BLaER1 treated with 17β-estradiol and CSF1 and Interleukin-3, amounts not matched to agents 10 nM and 100 nM (cell line): Measurements from ENCODE around the gene ZNF724.
"Not testable (repeated sequence)": the region's sequence is repeated elsewhere in the genome, so short reads cannot be mapped to it uniquely, and the experiment has no call there.

Experiments
- H3K27ac ChIP-seq, 11 experiments: shearing (Covaris generic); formaldehyde crosslinking; 2 replicates each; pipeline ENCODE4 v1.8.1; 2022
- H3K27me3 ChIP-seq, 11 experiments: shearing (Covaris generic); formaldehyde crosslinking; 2 replicates each; pipeline ENCODE4 v1.8.1; 2022
- H3K36me3 ChIP-seq, 11 experiments: shearing (Covaris generic); formaldehyde crosslinking; 2 replicates each; pipeline ENCODE4 v1.8.1; 2022
- H3K4me1 ChIP-seq, 10 experiments: shearing (Covaris generic); formaldehyde crosslinking; 2 replicates each; pipeline ENCODE4 v1.8.1; 2022
- H3K4me2 ChIP-seq, 11 experiments: shearing (Covaris generic); formaldehyde crosslinking; 2 replicates each; pipeline ENCODE4 v1.8.1; 2022
- H3K4me3 ChIP-seq, 10 experiments: shearing (Covaris generic); formaldehyde crosslinking; 2 replicates each; pipeline ENCODE4 v1.8.1; 2022
- H3K9ac ChIP-seq, 11 experiments: shearing (Covaris generic); formaldehyde crosslinking; 2 replicates each; pipeline ENCODE4 v1.8.1; 2022
- H3K9me3 ChIP-seq, 11 experiments: shearing (Covaris generic); formaldehyde crosslinking; replicated peaks in 1 of 11; 2 replicates each; pipeline ENCODE4 v1.8.1; 2022
- H4K20me1 ChIP-seq, 11 experiments: shearing (Covaris generic); formaldehyde crosslinking; 2 replicates each; pipeline ENCODE4 v1.8.1; 2022
- Cebpa-rat ChIP-seq, 11 experiments: shearing (Covaris generic); IDR thresholded peaks; 2 replicates each; pipeline ENCODE4 v1.8.1; 2022

The ZNF724 gene

DNA sequence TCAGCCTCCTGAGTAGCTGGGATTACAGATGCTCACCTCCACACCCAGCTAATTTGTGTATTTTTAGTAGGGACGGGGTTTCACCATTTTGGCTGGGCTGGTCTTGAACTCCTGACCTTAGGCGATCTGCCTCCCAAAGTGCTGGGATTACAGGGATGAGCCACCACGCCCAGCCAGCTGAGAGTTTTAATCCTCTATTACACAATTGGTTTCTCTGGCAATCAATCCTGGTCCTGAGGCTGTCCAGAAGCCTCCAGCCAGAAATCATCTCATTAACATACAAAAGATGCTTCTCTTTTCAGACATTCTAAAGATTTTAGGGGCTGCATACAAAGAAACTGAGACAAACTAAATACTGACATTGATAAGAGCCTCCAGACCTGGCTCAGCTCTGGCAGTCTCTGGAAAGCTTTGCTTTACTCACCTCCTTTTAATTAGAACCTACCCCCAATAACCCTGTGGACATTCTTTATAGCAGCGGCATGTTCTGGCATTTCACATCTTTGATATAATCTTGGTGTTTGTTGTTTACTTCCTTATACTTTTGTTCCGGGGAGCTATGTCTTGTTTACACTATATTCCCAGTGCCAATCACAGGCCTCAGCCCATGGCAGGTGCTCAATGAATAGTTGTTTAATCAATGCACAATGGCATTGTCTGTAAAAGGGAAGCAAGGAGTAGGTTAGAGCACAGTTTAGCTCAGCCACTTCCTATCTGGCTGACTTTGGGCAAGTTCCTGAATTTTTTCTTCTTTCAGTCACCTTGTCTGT, 4.1 kb upstream of the ZNF724 start:
- Histone ChIP-seq H3K9me3 (peaks cover 0 to 2% (median under 1%) of the 10 kb centered on the region in 11 experiments; a peak in 6 of 22 replicates), H3K4me3 (no peak overlapping the region), H3K9ac (no peak overlapping the region), H3K4me2 (peak overlapping the region in 1 of 11 experiments; percentile 5; a peak in 1 of 22 replicates), H3K27ac (no peak overlapping the region), H3K4me1 (peaks cover 0 to 21% (median 7%) of the 10 kb centered on the region in 10 experiments; a peak in 13 of 20 replicates), H4K20me1 (no peaks in the 10 kb centered on the region), H3K27me3 (no peaks in the 10 kb centered on the region), H3K36me3 (peaks cover 11 to 44% (median 28%) of the 10 kb centered on the region in 11 experiments; a peak in 21 of 22 replicates)
- no peak for TF ChIP-seq Cebpa-rat (IDR thresholded peaks at IDR 0.05)

DNA sequence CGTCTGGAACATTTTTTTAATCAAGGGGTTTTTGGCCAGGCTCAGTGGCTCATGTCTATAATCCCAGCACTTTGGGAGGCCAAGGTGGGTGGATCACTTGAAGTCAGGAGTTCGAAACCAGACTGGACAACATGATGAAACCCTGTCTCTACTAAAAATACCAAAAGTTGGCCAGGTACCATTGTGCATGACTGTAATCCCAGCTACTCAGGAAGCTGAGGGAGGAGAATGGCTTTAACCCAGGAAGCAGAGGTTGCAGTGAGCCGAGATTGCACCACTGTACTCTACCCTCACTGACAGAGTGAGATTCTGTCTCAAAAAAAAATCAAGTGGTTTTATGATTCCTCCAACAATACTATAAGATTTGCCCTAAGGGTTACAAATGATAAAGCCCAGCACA, 3.1 kb upstream of the ZNF724 start:
- H3K4me3 ChIP-seq, H4K20me1 ChIP-seq, H3K27me3 ChIP-seq, H3K27ac ChIP-seq, H3K9ac ChIP-seq: not testable (repeated sequence)
- H3K9me3 ChIP-seq, result peaks cover under 1 to 12% (median 11%) of the 10 kb centered on the region in 11 experiments; a peak in 19 of 22 replicates
- peaks cover under 1 to 43% (median 22%) of the 10 kb centered on the region in 11 experiments; a peak in 17 of 22 replicates for H3K36me3 ChIP-seq
- peak overlapping the region in 1 of 11 experiments; percentile 44; a peak in 4 of 22 replicates for H3K4me2 ChIP-seq
- peaks cover 0 to 30% (median 12%) of the 10 kb centered on the region in 10 experiments; a peak in 14 of 20 replicates for H3K4me1 ChIP-seq

- Histone ChIP-seq H3K9ac (no peak overlapping the region), H3K4me1 (no peaks in the 10 kb centered on the region), H3K9me3 (peaks cover 100% of the 10 kb centered on the region in 11 experiments), H3K27ac (no peak overlapping the region), H3K4me3 (peak overlapping the region in 3 of 10 experiments; percentile 12 to 40 (median 31); a peak in 4 of 20 replicates), H3K36me3 (peaks cover 98 to 100% (median 100%) of the 10 kb centered on the region in 11 experiments), H3K27me3 (no peaks in the 10 kb centered on the region), H3K4me2 (no peak overlapping the region), H4K20me1 (no peaks in the 10 kb centered on the region)
- no peak for TF ChIP-seq Cebpa-rat (IDR thresholded peaks at IDR 0.05)
Observed at GRCh38 chr19:23241419-23241818, 8.8 kb downstream of the ZNF724 start.

DNA sequence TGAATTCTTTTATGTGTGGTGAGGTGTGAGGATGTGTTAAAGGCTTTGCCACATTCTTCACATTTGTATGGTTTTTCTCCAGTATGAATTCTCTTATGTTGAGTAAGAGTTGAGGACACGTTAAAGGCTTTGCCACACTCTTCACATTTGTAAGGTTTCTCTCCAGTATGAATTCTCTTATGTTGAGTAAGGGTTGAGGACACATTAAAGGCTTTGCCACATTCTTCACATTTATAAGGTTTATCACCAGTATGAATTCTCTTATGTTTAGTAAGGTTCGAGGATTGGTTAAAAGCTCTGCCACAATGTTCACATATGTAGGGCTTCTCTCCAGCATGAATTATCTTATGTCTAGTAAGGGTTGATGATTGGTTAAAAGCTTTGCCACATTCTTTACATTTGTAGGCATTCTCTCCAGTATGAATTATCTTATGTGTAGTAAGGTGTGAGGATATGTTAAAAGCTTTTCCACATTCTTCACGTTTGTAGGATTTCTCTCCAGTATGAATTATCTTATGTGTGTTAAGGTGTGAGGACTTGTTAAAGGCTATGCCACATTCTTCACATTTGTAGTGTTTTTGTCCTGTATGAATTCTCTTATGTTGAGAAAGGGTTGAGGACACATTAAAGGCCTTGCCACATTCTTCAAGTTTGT, 27.1 kb downstream of the ZNF724 start:
- H3K9ac ChIP-seq, result no peak overlapping the region
- no peaks in the 10 kb centered on the region for H4K20me1 ChIP-seq
- H3K27me3 ChIP-seq, result no peaks in the 10 kb centered on the region; a peak in 1 of 22 replicates
- H3K9me3 ChIP-seq, result peaks cover 100% of the 10 kb centered on the region in 11 experiments
- H3K4me2 ChIP-seq, result no peak overlapping the region
- TF ChIP-seq Cebpa-rat (IDR thresholded peaks at IDR 0.05), result no peak
- H3K36me3 ChIP-seq, result peaks cover 86 to 100% (median 99%) of the 10 kb centered on the region in 11 experiments
- peak overlapping the region; percentile 16 to 51 (median 42); a peak in 17 of 20 replicates for H3K4me3 ChIP-seq
- H3K27ac ChIP-seq, result no peak overlapping the region
- no peaks in the 10 kb centered on the region for H3K4me1 ChIP-seq

DNA sequence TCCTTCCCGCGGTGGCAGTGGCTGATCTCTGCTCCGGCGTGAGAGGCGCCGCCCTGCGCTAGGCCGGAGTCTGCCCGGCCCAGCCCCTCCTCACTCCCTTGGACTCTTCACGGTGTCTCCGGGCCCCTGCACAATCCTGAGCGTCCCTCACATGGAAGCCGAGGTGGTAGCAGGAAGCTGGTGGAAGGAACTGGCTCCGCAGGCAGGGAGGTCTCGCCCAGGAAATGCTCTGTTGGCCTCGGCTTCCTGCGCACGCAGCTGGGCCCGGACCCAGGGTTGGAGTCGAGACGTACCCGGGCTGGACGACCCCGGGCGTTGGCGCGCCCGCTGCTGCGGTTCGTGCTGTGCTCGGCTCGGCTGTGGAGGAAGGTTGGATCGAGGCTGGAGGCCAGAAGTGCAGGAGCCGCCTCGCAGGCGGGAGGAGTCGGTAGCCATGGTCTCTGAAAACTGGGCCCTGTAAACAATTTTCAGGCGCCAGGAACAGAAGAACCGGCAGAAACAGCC, 46.3 kb downstream of the ZNF724 start:
- H3K9ac ChIP-seq, result no peak overlapping the region
- TF ChIP-seq Cebpa-rat (IDR thresholded peaks at IDR 0.05), result no peak

DNA sequence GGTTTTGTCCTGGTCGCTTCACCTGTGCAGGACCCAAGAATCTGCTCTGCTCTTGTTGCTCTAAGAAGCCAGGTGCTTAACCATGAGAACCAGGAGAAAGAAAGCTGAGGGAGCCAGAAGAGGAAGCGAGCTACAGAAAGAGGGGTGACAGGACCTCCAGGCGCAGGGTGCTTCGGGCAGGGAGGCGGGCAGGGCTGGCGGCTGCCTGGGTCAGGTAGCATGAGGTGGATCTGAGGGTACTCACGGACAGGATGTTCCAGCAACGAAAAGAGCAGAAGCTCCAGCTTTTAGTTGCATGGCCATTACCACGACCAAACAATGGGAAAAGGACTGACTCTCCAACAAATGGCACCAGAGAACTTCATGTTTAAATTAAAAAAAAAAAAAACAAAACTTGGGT, 59.9 kb downstream of the ZNF724 start:
- H3K9ac ChIP-seq, result no peak overlapping the region
- no peaks in the 10 kb centered on the region for H4K20me1 ChIP-seq
- peaks cover 37 to 79% (median 46%) of the 10 kb centered on the region in 11 experiments for H3K9me3 ChIP-seq
- no peaks in the 10 kb centered on the region for H3K27me3 ChIP-seq
- no peak overlapping the region for H3K4me3 ChIP-seq
- H3K36me3 ChIP-seq, result no peaks in the 10 kb centered on the region
- H3K27ac ChIP-seq, result no peak overlapping the region
- H3K4me2 ChIP-seq, result no peak overlapping the region
- H3K4me1 ChIP-seq, result no peaks in the 10 kb centered on the region
- TF ChIP-seq Cebpa-rat (IDR thresholded peaks at IDR 0.05), result no peak

More for the DNA sequence above, 46.3 kb downstream of the ZNF724 start:
- no peak overlapping the region for H3K4me2 ChIP-seq
- H3K27ac ChIP-seq, result no peak overlapping the region
- H4K20me1 ChIP-seq, result no peaks in the 10 kb centered on the region
- peaks cover 52 to 85% (median 68%) of the 10 kb centered on the region in 11 experiments for H3K9me3 ChIP-seq
- H3K36me3 ChIP-seq, result no peaks in the 10 kb centered on the region
- no peaks in the 10 kb centered on the region for H3K27me3 ChIP-seq
- H3K4me1 ChIP-seq, result no peaks in the 10 kb centered on the region
- no peak overlapping the region for H3K4me3 ChIP-seq

- H3K27me3 ChIP-seq, result no peaks in the 10 kb centered on the region
- no peak overlapping the region for H3K4me2 ChIP-seq
- H3K27ac ChIP-seq, result no peak overlapping the region
- peaks cover 30 to 74% (median 45%) of the 10 kb centered on the region in 11 experiments; a peak in 20 of 22 replicates for H3K9me3 ChIP-seq
- H3K4me3 ChIP-seq, result no peak overlapping the region
- no peak for TF ChIP-seq Cebpa-rat (IDR thresholded peaks at IDR 0.05)
- H3K36me3 ChIP-seq, result no peaks in the 10 kb centered on the region
- H4K20me1 ChIP-seq, result no peaks in the 10 kb centered on the region
- H3K4me1 ChIP-seq, result no peaks in the 10 kb centered on the region
- no peak overlapping the region for H3K9ac ChIP-seq
Observed at GRCh38 chr19:23183251-23183650, 66.9 kb downstream of the ZNF724 start.
